AG04449 (cell line): ENCODE results near the gene CACNA2D3.

Experiments used
- CTCF ChIA-PET: fragments of 350-600 bp; formaldehyde crosslinking; extraction: SDS; loops from one replicate; lab custom pipeline; 2021; ENCODE audit warnings: antibody characterized with exemption; lab: Yijun Ruan, JAX
- POLR2A ChIA-PET: fragments of 400-600, 350-600 bp; formaldehyde crosslinking; extraction: SDS; loops from one replicate; lab custom pipeline; 2020; ENCODE audit warnings: antibody characterized with exemption, inconsistent platforms; lab: Yijun Ruan, JAX
- DNase-seq: peaks from one replicate; pipeline ENCODE4 v3.0.0-alpha.2; 2010; ENCODE audit warnings: low read depth, low spot score
- H3K4me3 ChIP-seq: 2 replicates; pipeline ENCODE4 v1.5.1; 2011; ENCODE audit warnings: low read depth, mild to moderate bottlenecking, control low read depth, low read length
- CTCF ChIP-seq: IDR thresholded peaks from one replicate; pipeline ENCODE4 v1.5.1; 2011; ENCODE audit warnings: mild to moderate bottlenecking, moderate library complexity, low read length, control low read depth, inconsistent platforms; ENCODE audit not compliant: insufficient read depth; ENCODE audit errors: missing control alignments

The CACNA2D3 gene

GRCh38 chr3:54931182-54931581, 808.8 kb downstream of the CACNA2D3 start:
- ChIA-PET CTCF (interaction anchor here (1.5 kb wide), 1 partner anchor 16 kb away, joined by 3 read pairs; no protein-coding TSS in a partner anchor), POLR2A (no interaction called here)
- no peak overlapping the region for H3K4me3 ChIP-seq
- TF ChIP-seq CTCF = no peak
- DNase-seq = no peak

GRCh38 chr3:54932606-54933005, 810.3 kb downstream of the CACNA2D3 start:
- no peak overlapping the region for H3K4me3 ChIP-seq
- no peak for TF ChIP-seq CTCF
- ChIA-PET POLR2A (no interaction called here), CTCF (no interaction called here)
- no peak for DNase-seq

GRCh38 chr3:54935869-54936268, 813.5 kb downstream of the CACNA2D3 start:
- TF ChIP-seq CTCF = no peak
- no peak overlapping the region for H3K4me3 ChIP-seq
- no peak for DNase-seq
- CTCF ChIA-PET = interaction anchor here (1.3 to 1.7 kb wide), 2 partner anchors 10 to 14 kb away, joined by 3 to 7 read pairs; no protein-coding TSS in a partner anchor
- POLR2A ChIA-PET = no interaction called here

- ChIA-PET POLR2A (no interaction called here), CTCF (interaction anchor here (1.3 to 1.7 kb wide), 2 partner anchors 9 to 13 kb away, joined by 3 to 7 read pairs; no protein-coding TSS in a partner anchor)
- no peak for TF ChIP-seq CTCF
These were observed 814.2 kb downstream of the CACNA2D3 start for GRCh38 chr3:54936561-54936960.

GRCh38 chr3:54939557-54940300, 817.4 kb downstream of the CACNA2D3 start:
- POLR2A ChIA-PET = no interaction called here
- no peak for DNase-seq
- no peak for TF ChIP-seq CTCF
- CTCF ChIA-PET = interaction anchor here (0.8 to 1.3 kb wide), 5 partner anchors 9 to 63 kb away, joined by 3 read pairs; no protein-coding TSS in a partner anchor
- no peak overlapping the region for H3K4me3 ChIP-seq

More at GRCh38 chr3:54936561-54936960, 814.2 kb downstream of the CACNA2D3 start:
- DNase-seq = no peak
- no peak overlapping the region for H3K4me3 ChIP-seq

GRCh38 chr3:54940971-54941370, 818.6 kb downstream of the CACNA2D3 start:
- H3K4me3 ChIP-seq = no peak overlapping the region
- ChIA-PET POLR2A (no interaction called here), CTCF (no interaction called here)
- TF ChIP-seq CTCF = no peak
- DNase-seq = no peak
